ENCODE measurements around the gene SEC14L1.

The SEC14L1 gene

DNA sequence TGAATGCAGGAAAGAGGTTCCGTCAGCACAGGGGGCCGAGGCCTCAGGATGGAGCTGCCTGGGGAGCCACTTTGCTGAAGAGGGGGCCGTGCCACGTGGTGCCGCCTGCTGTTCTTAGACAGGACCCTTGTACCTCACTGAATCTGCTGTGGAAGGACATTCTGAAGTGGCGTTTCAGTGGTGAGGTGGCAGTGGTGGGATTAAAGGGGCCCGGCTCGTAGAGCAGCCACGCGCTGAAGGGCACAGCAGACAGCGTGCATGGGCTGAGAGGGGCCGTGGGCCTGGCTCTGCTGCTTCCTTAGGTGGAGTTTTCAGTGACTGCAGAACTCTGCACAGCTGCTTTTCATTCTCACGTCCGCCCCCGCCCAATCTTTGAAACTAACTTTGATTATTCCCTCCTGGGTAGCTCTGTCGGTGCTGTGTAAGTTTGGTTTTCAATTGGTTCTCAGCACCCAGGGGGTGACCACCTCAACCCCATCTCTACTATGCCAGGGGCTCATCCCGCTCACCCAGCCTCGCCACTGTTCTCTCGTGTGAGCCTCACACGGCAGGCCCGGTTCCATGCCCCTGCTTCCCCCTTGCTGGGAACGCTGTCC, 70.3 kb downstream of the SEC14L1 start:
- DNase-seq (ENCODE audit: low read depth, low spot score): no peak
- H3K27ac ChIP-seq: no peak overlapping the region

DNA sequence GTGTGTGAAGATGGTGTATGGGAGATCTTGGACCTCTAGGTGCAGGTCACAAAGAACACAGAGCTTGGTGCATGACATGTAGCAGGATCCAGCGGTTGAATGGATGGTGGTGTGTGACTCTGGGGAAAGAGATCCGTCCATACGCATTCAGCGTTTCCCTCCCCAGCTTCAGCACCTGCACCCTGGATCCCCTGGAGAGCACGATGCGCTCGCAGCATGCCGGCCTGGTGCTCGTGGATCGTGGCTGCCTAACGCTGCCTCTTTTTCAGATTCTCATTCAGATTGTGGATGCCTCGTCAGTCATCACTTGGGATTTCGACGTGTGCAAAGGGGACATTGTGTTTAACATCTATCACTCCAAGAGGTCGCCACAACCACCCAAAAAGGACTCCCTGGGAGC, 70.9 kb downstream of the SEC14L1 start:
- no peak overlapping the region for H3K27ac ChIP-seq
- DNase-seq (ENCODE audit: low read depth, low spot score): no peak

GRCh38 chr17:77212081-77212832, 71.5 kb downstream of the SEC14L1 start:
- H3K27ac ChIP-seq: no peak overlapping the region
- DNase-seq (ENCODE audit: low read depth, low spot score): no peak

DNA sequence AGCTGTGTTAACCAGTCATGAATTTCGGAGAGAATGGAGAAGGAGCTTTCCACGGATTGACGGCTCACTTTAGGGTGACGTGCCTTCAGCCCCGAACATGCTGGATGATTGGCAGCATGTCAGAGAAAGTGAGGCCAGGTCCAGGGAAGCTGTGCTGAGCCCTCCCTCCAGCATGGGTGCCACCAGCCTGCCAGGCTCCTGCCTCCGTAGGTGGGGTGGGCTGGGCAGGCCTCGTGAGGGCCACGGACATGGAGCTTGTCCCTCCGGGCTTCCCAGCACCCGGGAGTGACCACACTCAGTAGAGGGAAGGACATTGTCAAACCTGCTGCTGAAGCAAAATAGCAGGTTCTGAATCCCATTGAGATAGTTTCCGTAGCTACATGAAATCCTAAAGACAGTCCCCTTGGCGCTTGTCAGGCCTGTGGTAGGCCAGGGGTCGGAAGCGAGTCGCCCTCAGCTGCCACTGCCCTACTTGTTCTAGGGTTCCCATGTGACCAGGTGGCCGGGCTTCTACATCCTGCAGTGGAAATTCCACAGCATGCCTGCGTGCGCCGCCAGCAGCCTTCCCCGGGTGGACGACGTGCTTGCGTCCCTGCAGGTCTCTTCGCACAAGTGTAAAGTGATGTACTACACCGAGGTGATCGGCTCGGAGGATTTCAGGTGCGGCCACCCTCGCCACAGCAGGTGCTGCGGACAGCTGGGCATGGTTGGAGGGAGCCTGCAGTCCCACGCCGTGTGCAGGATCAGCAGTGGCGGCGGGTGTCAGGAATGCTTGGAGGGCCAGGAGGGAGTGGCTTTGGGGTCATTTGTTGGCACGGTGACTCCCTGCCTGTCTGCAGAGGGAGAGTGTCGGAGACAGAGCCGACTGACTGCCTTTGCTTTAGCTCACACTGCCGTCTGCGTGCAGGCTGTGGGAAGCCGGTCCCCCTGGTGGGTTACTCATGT, 72.3 kb downstream of the SEC14L1 start:
- DNase-seq (ENCODE audit: low read depth, low spot score): no peak
- no peak overlapping the region for H3K27ac ChIP-seq

- DNase-seq (ENCODE audit: low read depth, low spot score): no peak
- H3K27ac ChIP-seq: no peak overlapping the region
Observed at GRCh38 chr17:77213778-77214132, 73.0 kb downstream of the SEC14L1 start.

DNA sequence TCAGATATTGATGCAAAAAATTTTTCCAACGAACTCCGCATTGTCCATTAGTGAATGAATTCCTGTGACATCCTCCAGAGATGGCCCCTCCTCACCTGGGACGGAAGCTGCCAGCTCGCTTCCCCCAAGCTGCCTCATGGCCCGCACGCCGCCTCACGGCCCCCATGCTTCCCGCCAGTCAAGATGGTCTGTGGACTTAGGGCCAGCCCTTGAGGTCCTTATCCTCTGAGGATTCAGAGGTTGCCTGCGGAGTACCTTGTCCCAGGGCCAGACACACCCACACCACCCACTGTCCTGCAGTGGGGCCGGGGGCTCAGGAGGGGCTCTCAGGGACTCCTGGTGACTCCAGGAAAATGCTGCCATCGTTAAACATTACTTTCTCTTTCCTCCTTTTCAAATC, 73.6 kb downstream of the SEC14L1 start:
- no peak for DNase-seq (ENCODE audit: low read depth, low spot score)
- H3K27ac ChIP-seq: no peak overlapping the region

- no peak overlapping the region for H3K27ac ChIP-seq
- no peak for DNase-seq (ENCODE audit: low read depth, low spot score)
Observed at GRCh38 chr17:77214743-77215142, 74.0 kb downstream of the SEC14L1 start.

DNA sequence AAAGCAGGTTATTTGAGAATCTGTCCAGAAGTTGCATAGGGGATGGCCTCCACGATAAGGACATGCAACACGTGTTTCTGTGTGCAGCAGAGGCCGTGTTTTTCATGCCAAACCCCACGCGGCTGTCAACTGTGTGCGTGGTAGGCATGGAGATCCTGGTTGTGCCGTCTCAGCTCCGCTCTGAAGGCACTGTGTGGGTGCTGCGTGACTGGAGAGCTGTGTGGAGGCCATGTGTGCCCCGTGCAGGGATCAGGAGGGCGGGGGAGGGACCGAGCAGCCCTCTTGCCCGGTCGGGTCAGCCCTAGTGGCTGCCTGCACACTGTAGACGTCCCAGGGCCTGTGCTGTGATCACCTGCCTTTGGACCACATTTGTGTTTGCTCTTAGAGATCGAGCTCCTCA, 74.5 kb downstream of the SEC14L1 start:
- DNase-seq (ENCODE audit: low read depth, low spot score): no peak
- H3K27ac ChIP-seq: no peak overlapping the region

GRCh38 chr17:77216486-77216885, 75.7 kb downstream of the SEC14L1 start:
- H3K27ac ChIP-seq: no peak overlapping the region
- DNase-seq (ENCODE audit: low read depth, low spot score): no peak

DNA sequence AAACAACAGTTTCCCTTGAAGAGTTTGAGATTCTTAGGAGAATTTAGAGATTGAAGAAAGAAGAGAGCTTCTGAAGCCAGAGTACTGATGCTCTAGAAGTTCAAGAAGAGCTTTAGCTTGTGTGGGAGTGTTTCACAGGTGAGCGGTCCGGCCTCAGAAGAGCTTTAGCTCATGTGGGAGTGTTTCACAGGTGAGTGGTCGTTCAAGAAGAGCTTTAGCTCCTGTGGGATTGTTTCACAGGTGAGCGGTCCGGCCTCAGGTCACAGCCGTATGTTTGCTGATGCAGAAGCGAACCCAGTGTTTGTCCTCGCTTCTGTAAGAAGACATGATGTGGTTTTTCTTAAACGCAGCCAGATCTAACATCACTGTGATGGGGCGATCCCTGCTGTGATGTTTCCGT, 76.4 kb downstream of the SEC14L1 start:
- H3K27ac ChIP-seq: no peak overlapping the region
- DNase-seq (ENCODE audit: low read depth, low spot score): no peak

- no peak for DNase-seq (ENCODE audit: low read depth, low spot score)
- no peak overlapping the region for H3K27ac ChIP-seq
Observed at GRCh38 chr17:77217566-77217965, 76.8 kb downstream of the SEC14L1 start.

DNA sequence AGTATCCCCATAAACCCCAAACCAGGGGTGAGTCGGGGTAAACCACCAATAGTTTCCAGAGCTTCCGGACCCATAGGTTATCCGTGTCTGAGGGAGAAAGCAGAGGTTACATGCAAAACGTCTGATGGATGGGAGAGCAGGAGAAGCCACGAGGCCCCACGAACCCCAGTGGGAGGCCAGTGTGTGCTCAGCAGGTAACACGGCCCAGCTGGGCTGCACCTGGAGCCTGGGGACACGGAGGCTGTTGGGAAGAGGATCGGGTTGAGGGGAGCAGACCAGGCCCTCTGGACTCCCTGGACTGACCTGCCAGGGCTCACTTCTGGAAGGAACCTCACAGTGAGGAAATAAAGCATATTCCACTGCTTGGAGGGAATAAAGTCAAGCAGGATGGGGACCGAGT, 78.1 kb downstream of the SEC14L1 start:
- no peak overlapping the region for H3K27ac ChIP-seq
- no peak for DNase-seq (ENCODE audit: low read depth, low spot score)

DNA sequence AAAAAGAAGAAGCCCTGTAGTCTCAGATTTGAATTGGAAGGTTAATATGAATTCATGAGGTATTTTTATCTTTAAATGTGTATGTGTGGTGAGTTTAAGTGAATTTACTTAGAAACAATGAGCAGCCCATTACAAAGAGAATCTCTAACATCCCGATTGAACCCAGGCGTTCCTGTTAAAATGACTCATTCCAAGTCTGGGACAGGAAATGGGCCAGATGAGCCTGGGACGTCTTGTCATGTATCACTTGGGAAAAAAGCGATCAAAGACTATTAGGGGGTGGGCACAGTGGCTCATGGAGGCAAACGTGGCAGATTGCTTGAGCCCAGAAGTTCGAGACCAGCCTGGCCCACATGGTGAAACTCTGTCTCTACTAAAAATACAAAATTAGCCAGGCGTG, 81.6 kb downstream of the SEC14L1 start:
- no peak overlapping the region for H3K27ac ChIP-seq
- DNase-seq (ENCODE audit: low read depth, low spot score): no peak

DNA sequence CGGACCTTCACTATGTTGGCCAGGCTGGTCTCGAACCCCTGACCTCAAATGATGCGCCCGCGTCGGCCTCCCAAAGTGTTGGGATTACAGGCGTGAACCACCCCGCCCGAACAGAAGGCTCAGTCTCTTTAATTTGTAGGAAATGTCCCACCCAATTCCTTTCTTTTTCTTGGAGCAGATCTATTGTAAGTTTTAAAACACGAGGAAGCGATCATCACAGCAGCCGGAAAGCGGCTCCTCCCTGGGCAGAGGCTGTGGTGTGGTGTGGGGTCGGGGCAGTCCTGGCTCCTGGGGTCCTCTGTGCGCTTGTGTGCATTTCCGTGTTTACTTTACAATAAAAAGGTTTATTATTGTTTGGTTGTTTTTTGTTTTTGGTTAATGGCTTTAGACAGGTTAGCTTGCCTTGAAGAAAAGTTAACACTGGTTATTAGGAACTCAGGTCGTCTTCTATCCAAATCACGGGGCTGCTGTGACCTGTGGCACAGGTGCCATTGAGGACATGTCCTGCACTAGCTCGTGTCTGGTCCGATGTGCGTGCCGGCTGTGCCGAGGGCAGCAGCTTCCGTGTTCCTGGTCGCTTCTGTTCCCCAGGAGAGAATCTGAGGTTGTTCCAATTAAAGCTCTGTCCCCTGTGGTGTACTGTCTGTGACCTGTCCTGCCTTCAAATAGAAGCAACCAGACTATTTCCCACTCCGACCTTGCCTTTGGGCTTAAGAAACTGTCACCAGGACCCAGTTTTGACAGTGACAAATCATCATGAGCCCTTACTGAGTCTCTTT, 83.1 kb downstream of the SEC14L1 start:
- no peak for DNase-seq (ENCODE audit: low read depth, low spot score)
- no peak overlapping the region for H3K27ac ChIP-seq

DNA sequence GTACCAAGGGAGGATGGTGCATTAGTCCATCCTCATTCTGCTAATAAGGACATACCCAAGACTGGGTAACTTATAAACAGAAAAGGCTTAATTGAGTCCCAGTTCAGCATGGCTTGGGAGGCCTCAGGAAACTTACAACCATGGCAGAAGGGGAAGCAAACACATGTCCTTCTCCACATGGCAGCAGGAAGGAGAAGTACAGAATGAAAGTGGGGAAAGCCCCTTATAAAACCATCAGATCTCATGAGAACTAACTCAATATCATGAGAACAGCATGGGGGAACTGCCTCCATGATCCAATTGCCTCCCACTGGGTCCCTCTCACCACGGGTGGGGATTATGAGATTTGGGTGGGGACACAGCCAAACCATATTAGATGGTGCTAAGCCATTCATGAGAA, 84.5 kb downstream of the SEC14L1 start:
- no peak for DNase-seq (ENCODE audit: low read depth, low spot score)
- no peak overlapping the region for H3K27ac ChIP-seq

DNA sequence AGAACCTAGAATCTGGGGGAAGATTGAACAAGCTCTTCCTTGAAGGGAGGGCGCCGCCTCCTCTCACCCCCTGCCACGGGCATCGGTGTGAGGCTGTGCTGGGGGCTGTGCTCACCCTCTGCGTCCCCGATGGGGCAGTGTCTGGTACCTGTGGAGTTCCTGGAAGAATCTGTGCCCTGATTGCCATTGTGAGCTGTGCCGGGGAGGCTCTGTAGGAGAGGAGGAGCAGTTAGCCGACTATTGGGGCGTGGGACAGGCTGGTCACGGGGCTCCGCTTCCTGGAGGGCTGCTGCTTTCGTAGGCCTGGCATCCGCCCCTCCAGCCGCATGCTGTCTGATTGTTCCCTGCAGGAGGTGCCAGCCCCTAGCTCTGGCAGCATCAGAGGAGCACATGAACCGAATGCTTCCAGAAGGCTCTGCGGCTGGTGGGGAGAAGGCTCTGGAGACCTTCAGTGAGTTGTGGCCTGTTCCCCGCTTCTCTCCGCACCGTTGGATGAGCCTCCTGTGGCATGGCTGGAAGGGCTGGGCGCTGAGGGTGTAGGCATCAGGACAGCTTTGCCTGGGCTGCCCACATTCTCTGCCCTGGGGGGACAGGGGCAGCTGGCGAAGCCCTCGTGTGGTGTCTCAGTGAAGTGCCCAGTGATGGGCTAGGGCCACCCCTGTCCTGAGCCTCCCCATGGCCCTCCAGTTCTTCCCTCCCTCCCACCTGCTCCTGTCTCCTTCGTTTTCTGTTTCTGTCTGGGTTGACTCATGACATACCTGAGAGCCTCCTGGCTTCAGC, 86.9 kb downstream of the SEC14L1 start:
- DNase-seq (ENCODE audit: low read depth, low spot score): no peak
- no peak overlapping the region for H3K27ac ChIP-seq

GRCh38 chr17:77228241-77228752, 87.5 kb downstream of the SEC14L1 start:
- DNase-seq (ENCODE audit: low read depth, low spot score): no peak

GRCh38 chr17:77228816-77229215, 88.0 kb downstream of the SEC14L1 start:
- no peak overlapping the region for H3K27ac ChIP-seq
- no peak for DNase-seq (ENCODE audit: low read depth, low spot score)

More at GRCh38 chr17:77228241-77228752, 87.5 kb downstream of the SEC14L1 start:
- no peak overlapping the region for H3K27ac ChIP-seq

- H3K27ac ChIP-seq: no peak overlapping the region
- DNase-seq (ENCODE audit: low read depth, low spot score): no peak
Observed at GRCh38 chr17:77229786-77230435, 89.1 kb downstream of the SEC14L1 start.

Data from epithelial cell of prostate (primary cell).